HG02943 (cell line): ENCODE measurements around the gene TPRN.

Source experiments
- ATAC-seq: cut with Tn5 transposase; IDR thresholded peaks from one replicate; pipeline ENCODE4 v1.9.1; 2021; ENCODE audit warnings: mild to moderate bottlenecking, low read depth, moderate library complexity; ENCODE audit not compliant: unreplicated experiment

The TPRN gene

DNA sequence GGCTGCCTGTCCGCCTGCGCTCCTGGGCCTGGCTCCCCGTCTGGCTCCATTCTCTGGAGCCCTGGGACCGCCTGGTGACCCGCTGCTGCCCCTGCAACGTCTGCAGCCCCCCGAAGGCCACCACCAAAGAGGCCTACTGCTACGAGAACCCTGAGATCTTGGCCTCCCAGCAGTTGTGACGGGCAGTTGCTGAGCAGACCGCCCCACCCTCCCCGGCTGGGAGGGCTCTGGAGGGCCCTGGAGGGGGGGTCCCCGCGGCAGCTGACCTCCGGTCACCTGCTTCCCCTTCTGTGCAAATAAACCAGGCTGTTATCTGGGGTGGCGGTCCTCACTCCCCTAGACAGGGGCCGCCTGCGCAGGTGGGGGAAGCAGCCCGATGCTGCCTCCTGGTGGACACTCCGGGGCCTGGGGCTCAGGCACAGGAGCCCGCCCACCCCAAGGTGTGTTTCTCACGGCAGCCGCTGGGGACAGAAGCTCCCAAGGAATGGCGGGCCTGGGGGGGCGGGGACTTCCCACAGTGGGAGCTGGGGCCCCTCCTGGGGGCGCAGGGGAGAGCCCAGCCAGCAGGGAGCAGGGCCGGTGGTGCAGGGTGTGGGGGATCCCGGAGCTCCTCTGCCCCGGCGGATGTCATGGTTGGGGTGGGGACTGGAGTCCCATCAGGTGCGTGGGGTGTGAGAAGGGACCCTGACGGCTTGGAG lies 35.8 kb upstream of the TPRN start:
- ATAC-seq, result no peak

DNA sequence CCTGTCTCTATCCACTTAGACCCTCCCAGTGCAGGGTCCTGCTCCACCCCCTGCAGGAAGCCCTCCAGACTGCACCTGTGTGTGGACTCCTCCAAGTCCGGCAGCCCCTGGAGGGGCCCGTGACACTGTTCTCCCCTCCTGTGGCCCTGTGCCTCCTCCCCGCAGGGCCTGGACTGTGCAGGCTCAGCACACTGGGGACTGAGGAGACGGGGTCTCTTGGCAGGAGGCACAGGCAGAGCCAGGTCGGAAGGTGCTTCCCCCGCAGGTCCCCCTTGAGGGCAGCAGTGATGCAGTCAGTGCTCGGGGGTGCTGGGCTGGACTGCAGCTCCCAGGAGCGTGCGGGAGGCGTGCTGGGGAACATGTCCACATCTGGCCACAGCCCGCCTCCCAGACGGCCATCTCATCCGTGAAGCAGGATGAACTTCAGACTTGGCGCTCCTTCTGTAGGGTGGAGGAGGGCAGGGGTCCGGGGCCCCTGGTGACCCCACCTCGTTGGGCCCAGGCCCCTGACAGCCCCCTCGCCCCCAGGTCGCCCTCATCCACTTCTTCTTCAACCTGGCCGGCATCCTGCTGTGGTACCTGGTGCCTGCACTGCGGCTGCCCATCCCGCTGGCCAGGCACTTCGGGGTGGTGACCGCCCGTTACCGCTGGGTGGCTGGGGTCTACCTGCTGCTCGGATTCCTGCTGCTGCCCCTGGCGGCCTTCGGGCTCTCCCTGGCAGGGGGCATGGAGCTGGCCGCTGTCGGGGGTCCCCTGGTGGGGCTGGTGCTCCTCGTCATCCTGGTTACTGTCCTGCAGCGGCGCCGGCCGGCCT lies 35.1 kb upstream of the TPRN start:
- no peak for ATAC-seq

DNA sequence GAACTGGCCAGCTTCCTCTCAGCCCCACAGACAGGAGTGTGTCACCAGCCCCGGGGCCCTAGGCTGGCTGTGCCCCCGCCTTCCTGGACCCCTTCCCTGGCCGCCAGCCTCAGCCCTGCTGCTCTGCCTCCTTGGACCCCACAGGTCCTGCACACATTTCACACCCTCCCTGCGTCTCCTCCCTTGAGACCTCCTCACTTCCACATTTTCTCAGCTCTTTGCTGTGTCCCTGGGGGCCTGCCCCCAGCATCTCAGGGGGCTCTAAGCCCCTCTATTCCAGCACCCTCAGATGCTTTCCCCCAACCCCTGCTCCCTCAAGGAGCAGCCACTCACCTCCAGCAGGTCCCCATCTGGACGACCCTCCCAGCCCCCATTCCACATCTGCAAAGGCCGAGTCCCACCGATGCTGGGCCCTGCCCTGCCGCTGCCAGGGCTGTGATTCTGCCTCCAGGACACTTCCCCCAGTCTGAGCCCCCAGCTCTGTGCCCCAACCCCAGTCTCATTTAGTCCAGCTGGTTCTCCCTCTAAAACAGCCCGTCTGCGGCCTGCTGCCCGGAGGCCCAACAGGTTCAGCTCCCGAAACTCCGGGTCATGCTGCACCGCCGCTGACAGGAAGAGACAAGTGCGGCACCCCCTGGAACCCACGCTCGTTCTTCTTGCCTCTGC lies 34.4 kb upstream of the TPRN start:
- no peak for ATAC-seq

GRCh38 chr9:137234055-137234697 lies 33.6 kb upstream of the TPRN start:
- ATAC-seq, result no peak

DNA sequence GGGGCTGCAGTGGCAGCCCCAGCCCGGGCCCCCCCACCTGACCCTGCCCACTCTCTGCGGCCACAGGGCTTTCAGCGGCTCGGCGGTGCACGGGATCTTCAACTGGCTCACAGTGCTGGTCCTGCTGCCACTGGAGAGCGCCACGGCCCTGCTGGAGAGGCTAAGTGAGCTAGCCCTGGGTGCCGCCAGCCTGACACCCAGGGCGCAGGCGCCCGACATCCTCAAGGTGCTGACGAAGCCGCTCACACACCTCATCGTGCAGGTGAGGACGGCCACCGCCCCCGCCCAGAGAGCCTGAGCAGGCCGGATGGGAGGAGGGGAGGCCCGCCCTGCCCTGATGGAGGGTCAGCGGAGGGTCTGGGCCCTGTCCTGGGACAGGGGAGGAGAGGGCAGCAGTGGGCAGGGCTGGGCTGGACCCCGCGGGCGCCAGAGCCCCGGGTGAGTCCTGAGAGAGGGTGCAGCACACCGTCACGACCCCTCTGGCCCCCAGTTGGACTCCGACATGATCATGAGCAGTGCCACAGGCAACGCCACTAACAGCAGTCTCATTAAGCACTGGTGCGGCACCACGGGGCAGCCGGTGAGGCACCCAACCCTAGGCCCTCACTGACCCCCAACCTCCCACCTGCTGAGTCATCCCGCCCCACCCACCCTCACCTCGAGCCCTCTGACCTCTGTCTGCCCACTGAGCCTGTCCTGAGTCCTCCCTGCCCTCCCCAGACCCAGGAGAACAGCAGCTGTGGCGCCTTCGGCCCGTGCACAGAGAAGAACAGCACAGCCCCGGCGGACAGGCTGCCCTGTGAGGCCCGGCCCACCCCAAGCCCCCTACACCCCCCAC lies 32.8 kb upstream of the TPRN start:
- ATAC-seq, result no peak

DNA sequence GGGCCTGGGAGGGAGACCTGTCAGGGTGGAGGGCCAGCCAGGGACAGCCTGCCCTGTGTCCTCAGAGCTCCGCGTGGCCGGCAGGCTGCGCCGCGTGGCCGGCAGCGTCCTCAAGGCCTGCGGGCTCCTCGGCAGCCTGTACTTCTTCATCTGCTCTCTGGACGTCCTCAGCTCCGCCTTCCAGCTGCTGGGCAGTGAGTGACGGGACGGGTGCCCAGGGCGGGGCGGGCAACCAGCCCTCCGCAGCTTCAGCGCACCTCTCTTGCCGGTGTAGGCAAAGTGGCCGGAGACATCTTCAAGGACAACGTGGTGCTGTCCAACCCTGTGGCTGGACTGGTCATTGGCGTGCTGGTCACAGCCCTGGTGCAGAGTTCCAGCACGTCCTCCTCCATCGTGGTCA lies 32.0 kb upstream of the TPRN start:
- no peak for ATAC-seq

GRCh38 chr9:137232101-137232500 lies 31.6 kb upstream of the TPRN start:
- ATAC-seq, result no peak

DNA sequence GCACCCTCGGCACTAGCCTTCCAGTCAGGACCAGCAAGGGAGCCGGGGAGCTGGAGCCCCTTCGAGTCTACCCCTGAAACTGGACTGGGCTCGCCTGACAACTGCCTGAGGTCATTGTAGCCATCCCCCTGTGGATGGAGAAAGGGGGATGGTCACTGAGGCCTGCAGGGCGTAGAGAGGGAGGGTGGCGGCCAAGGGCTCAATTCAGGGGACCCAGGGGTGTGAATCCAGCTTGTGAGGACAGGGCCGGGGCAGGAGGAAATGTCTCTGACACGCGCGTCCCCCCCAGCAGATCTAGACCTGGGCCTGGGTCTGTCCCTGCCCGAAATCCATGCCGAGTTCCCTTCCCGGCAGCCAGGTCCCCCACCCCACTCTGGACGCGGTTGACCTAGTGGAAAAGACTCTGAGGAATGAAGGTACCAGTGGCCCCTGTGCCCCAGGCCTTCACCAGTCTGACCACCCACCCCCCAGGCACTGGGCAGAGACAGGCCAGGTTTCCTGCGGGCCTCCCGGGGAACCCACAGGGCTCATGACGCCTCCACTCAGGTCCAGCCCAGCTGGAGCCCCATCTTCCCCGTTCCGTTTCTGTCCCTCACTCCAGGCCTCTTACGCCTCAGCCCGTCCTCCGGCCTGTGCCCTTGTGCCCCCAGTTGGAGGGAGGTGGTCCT lies 31.0 kb upstream of the TPRN start:
- no peak for ATAC-seq

GRCh38 chr9:137230705-137231371 lies 30.3 kb upstream of the TPRN start, which contains the start of gene SLC34A3:
TSS of gene SLC34A3 (plus strand) at chr9:137230901. CDS start at chr9:137231703, 802 bp downstream.
- ATAC-seq, result no peak

DNA sequence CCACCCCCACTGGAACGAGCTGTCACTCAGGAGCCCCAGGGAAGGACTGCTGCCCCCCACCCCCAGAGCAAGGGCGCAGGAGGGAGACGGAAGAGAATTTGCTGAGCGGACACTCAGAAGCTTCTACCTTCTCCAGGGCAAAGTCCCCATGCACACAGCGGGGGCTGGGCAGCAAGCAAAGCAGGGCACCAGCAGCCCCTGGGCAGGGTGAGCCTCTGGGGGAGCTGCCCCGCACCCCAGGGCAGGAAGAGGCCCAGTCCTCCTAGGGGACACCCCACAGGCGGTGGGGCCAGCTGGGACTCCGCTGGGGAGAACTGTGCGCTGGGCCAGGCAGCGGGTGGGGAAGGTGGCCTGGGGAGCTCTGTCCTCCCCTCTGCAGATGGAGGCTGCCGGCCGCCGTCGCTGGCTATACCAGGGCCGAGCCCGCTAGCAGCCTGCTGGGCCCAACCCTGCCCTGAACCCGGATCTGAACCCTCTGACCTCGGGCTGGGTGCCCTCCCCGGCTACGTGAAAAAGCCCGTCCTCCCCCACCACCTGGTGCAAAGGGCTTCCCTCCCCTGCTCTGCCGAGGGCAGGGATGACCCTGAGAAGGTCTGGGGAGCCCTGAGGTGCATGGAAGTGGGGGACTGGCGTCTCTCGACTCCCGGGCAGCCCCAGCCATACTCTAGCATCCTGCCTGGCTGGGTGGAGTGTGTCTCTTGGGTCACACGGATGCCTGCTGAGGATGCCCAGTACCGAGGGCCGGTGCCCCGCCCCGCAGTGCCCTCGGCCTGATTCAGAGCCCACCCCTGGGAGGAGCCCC lies 29.6 kb upstream of the TPRN start:
- no peak for ATAC-seq

DNA sequence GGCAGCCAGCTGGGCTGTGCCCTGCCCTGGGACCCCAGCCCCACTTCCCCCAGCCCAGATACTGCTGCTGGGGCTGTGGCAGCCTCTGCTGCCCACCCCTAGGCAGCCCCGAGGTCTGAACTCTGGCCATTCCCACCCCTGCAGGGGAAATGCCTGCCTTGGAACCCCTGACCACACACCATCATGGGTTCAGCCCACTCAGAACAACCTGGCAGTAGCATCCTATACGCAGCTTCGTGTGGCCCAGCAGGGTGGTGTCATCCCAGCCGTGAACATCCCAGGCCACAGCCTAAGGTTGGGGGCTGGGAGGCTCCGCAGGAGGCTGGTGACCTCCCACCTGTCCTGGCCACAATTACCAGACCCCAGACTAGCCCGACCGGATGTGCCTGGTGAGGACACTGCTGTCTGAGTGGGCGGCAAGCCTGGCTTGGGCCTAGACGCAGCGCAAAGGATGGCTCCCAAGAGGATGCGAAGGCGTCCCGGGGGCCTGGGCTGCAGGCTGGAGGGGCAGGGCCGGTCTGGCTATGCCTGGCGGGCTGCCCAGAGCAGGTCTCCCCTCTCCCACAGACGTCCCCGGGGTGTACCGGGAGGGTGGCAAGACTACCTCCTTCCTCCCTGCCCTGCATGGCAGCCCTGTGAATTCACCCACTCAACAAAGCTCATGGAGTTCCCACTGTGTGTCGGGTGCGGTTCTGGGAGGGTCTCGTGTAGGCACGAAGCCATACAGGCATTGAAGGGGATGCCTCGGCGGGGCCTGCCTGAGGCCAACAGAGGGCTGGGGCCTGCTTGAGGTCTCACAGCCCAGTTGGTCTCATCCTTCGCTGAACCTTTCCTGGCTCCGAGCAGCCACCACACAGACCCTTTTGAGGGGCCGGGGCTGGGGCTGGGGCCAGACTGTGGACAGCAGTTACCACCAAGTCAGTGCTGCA lies 28.7 kb upstream of the TPRN start:
- no peak for ATAC-seq

GRCh38 chr9:137228506-137228967 lies 28.0 kb upstream of the TPRN start:
- no peak for ATAC-seq

GRCh38 chr9:137227853-137228505 lies 27.4 kb upstream of the TPRN start:
- no peak for ATAC-seq

DNA sequence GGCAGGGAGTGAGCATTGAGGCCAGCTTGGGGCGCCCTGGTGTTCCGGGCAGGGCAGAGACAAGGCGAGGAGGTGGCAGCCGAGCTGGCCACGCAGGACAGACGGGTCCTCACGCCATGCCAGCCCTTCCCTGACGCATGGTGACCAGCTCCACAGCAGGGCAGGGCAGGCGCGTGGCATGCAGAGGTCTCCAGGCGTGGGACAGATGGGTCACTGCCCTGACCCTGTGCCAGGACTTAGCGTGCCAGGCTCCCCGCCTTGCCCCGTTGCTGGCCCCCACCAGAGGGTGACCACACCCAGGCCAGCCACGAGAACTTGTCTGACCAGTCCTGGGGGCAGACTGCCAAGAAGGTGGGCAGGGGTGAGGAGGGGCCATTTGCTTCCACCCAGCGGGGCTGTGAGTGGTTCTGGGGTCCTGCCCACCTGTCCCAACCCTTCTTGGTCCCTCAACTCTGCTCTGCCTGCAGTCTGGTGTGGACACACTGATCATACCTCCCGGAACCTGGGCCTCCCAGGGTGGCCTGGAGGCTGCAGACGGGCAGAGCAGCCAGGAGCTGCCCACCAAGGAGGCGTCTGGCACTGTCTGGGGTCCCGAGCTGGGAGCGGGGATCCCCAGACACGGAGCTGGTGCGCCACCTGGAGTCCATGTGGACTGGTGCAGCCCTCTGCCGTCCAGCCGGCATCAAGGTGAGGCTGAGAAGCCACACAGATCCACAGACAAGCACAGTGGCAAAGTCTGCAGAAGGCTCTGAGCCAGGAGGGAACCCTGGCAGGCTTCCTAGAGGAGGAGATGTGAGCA lies 26.7 kb upstream of the TPRN start, which contains the start of gene RNF224:
RNF224 (plus strand) TSS at position 449 of the 799 bp plus-strand sequence. CDS start 834 bp downstream, outside the sequence.
- no peak for ATAC-seq

GRCh38 chr9:137226338-137227053 lies 26.0 kb upstream of the TPRN start:
- no peak for ATAC-seq
